DND-41 (cell line): ENCODE results near the gene EVA1C.
"Not testable (repeated sequence)": the region's sequence is repeated elsewhere in the genome, so short reads cannot be mapped to it uniquely, and the experiment has no call there.

Source experiments
- ATAC-seq: fragments of 200-7000 bp; cut with Tn5 transposase; 3 replicates; pipeline ENCODE4 v1.9.1; 2021; ENCODE audit warnings: low read depth; ENCODE audit not compliant: insufficient read depth
- DNase-seq: peaks from one replicate; pipeline ENCODE4 v3.0.0-alpha.2; 2020
- H2AFZ ChIP-seq: 2 replicates; pipeline ENCODE4 v1.6.0; 2012; ENCODE audit warnings: low read depth, low read length
- H3K27ac ChIP-seq: 2 replicates; pipeline ENCODE4 v1.5.1; 2012; ENCODE audit warnings: low read length, inconsistent platforms
- H3K27me3 ChIP-seq: fragments of 200-600 bp; sonication (generic); 2 replicates; pipeline ENCODE4 v1.6.0; 2012; ENCODE audit warnings: low read length, mild to moderate bottlenecking, inconsistent platforms; ENCODE audit not compliant: insufficient read depth, poor library complexity
- H3K36me3 ChIP-seq: 2 replicates; pipeline ENCODE4 v1.5.1; 2012; ENCODE audit warnings: low read length, inconsistent platforms; ENCODE audit not compliant: insufficient read depth
- H3K4me1 ChIP-seq: 2 replicates; pipeline ENCODE4 v1.5.1; 2012; ENCODE audit warnings: mild to moderate bottlenecking, low read length; ENCODE audit not compliant: insufficient read depth
- H3K4me2 ChIP-seq: 2 replicates; pipeline ENCODE4 v1.6.0; 2012; ENCODE audit warnings: mild to moderate bottlenecking, moderate library complexity, low read length, inconsistent platforms; ENCODE audit not compliant: insufficient read depth
- H3K4me3 ChIP-seq, 2 experiments: fragments of 200-600 bp in 1 of 2; shearing (Covaris generic) in 1 of 2; 2 replicates each; pipeline ENCODE4 v1.5.1; 2012 to 2016; ENCODE audit warnings: inconsistent platforms in 2 of 2, low read length in 2 of 2, mild to moderate bottlenecking in 2 of 2, low read depth in 1 of 2, moderate library complexity in 1 of 2
- H3K79me2 ChIP-seq: 2 replicates; pipeline ENCODE4 v1.6.0; 2012; ENCODE audit warnings: low read length, inconsistent platforms; ENCODE audit not compliant: insufficient read depth
- H3K9ac ChIP-seq: 2 replicates; pipeline ENCODE4 v1.6.0; 2012; ENCODE audit warnings: low read depth, mild to moderate bottlenecking, inconsistent platforms, low read length, moderate library complexity
- H3K9me3 ChIP-seq: 2 replicates; pipeline ENCODE4 v1.5.1; 2012; ENCODE audit warnings: low read length, moderate library complexity, mild to moderate bottlenecking, inconsistent platforms; ENCODE audit not compliant: insufficient read depth, severe bottlenecking
- H4K20me1 ChIP-seq: 2 replicates; pipeline ENCODE4 v1.6.0; 2012; ENCODE audit warnings: low read length; ENCODE audit not compliant: insufficient read depth
- EZH2 ChIP-seq: IDR thresholded peaks from 3 replicates; pipeline ENCODE4 v1.6.1; 2012; ENCODE audit warnings: borderline replicate concordance, low read depth, mild to moderate bottlenecking, moderate library complexity, low read length, inconsistent platforms; ENCODE audit not compliant: severe bottlenecking
- TF ChIP-seq, protein P1 (sequence below): IDR thresholded peaks from 2 replicates; pipeline ENCODE4 v1.5.1; 2012; ENCODE audit warnings: borderline replicate concordance, low read length, moderate library complexity, mild to moderate bottlenecking; ENCODE audit not compliant: poor library complexity, severe bottlenecking; ENCODE audit errors: extremely low read depth

EVA1C gene

DNA sequence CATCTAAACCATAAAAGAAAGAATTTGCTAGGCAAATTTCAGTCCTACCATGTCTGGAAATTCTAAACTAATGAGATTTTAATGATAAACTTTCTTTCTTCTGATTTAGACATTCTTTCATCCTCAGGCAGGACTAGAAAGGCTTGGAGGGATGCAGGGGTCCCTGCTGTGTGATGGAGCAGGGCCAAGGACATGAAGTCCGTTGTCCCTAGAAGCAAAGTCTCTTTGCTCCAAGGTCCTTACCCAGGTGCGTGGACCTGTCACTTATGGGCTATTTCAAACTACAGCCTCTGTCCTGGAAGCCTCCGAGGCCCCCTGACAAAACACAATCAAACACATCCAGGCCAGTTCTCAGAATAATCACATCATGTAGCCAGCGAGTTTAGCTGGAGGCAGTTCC lies 46.3 kb upstream of the EVA1C start:
- Histone ChIP-seq H3K4me1 (no peaks in the 10 kb centered on the region), H3K9me3 (no peaks in the 10 kb centered on the region), H3K27ac (no peak overlapping the region), H3K27me3 (no peaks in the 10 kb centered on the region), H3K36me3 (peaks cover 97% of the 10 kb centered on the region), H3K4me3 (no peak overlapping the region), H4K20me1 (no peaks in the 10 kb centered on the region), H3K79me2 (no peaks in the 10 kb centered on the region), H3K4me2 (no peak overlapping the region), H2AFZ (no peak overlapping the region), H3K9ac (no peak overlapping the region)
- DNase-seq (no peak), ATAC-seq (no peak)
- TF ChIP-seq EZH2 = no peak
- TF ChIP-seq, protein P1, sequence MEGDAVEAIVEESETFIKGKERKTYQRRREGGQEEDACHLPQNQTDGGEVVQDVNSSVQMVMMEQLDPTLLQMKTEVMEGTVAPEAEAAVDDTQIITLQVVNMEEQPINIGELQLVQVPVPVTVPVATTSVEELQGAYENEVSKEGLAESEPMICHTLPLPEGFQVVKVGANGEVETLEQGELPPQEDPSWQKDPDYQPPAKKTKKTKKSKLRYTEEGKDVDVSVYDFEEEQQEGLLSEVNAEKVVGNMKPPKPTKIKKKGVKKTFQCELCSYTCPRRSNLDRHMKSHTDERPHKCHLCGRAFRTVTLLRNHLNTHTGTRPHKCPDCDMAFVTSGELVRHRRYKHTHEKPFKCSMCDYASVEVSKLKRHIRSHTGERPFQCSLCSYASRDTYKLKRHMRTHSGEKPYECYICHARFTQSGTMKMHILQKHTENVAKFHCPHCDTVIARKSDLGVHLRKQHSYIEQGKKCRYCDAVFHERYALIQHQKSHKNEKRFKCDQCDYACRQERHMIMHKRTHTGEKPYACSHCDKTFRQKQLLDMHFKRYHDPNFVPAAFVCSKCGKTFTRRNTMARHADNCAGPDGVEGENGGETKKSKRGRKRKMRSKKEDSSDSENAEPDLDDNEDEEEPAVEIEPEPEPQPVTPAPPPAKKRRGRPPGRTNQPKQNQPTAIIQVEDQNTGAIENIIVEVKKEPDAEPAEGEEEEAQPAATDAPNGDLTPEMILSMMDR = no peak

DNA sequence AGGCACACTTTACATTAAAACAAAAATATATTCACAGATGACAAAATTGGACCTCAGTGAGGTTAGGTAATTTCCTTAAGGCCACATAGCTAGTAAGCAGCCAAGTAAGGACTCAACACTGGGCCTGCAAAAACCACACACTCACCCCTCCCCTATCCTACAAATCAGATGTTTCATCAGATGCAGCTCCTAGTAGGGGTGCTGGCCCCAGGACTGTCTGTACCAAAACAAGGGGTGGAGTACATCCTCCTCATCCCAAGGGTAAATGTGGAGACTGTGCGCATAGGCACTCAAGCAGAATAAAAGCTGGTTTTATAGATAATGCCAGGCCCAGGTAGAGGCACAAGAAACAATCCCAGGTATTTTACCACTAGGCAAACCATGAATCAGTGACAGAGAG lies 45.3 kb upstream of the EVA1C start:
- no peaks in the 10 kb centered on the region for H3K27me3 ChIP-seq
- H3K9me3 ChIP-seq = no peaks in the 10 kb centered on the region
- H3K4me3 ChIP-seq = no peak overlapping the region
- no peak overlapping the region for H3K9ac ChIP-seq
- H3K27ac ChIP-seq = no peak overlapping the region
- no peak overlapping the region for H3K4me2 ChIP-seq
- DNase-seq = no peak
- no peaks in the 10 kb centered on the region; the same call in 1 of the 2 replicates for H4K20me1 ChIP-seq
- H2AFZ ChIP-seq = no peak overlapping the region
- H3K36me3 ChIP-seq = peaks cover 97% of the 10 kb centered on the region
- no peaks in the 10 kb centered on the region for H3K79me2 ChIP-seq
- TF ChIP-seq, protein P1 = no peak
- TF ChIP-seq EZH2 = no peak
- no peaks in the 10 kb centered on the region for H3K4me1 ChIP-seq
- no peak for ATAC-seq

DNA sequence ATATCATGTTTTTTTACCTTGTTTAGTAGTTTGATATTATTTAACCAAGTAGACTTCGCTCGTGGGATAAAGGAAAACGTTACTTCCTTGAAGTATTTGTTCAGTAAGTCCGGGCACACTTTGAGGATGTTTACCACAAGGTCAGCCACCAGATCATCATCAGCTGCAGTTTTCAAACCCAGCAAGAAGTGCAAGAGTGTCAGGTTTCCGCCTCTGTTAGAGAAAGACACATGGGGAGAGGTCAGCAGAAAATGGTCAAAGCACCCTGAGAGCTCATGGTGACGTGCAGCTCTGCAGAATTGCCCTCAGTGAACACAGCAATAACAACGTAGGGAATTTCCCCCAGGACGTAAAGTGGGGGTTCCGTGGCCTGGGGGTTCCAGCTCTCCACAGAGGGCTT lies 44.1 kb upstream of the EVA1C start:
- no peaks in the 10 kb centered on the region for H3K9me3 ChIP-seq
- H3K79me2 ChIP-seq = no peaks in the 10 kb centered on the region
- no peaks in the 10 kb centered on the region for H3K27me3 ChIP-seq
- H3K27ac ChIP-seq = no peak overlapping the region
- no peaks in the 10 kb centered on the region for H3K4me1 ChIP-seq
- H3K36me3 ChIP-seq = peaks cover 95% of the 10 kb centered on the region
- no peak for ATAC-seq
- H3K9ac ChIP-seq = no peak overlapping the region
- no peak overlapping the region for H2AFZ ChIP-seq
- no peak overlapping the region for H3K4me2 ChIP-seq
- no peak for TF ChIP-seq EZH2
- TF ChIP-seq, protein P1 = no peak
- no peaks in the 10 kb centered on the region; the same call in 1 of the 2 replicates for H4K20me1 ChIP-seq
- H3K4me3 ChIP-seq = no peak overlapping the region
- no peak for DNase-seq

DNA sequence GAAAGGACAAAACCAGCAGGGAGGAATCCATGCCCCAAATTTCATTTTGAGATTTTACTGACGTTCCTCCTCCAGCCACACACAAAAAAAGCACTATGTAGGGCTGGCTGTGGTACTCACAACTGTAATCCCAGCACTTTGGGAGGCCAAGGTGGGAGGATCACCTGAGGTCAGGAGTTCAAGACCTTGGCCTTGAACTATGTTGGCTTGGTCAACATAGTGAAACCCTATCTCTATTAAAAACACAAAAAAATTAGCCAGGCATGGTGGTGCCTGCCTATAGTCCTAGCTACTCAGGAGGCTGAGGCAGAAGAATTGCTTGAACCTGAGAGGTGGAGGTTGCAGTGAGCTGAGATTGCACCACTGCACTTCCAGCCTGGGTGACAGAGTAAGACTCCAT lies 43.5 kb upstream of the EVA1C start:
- not testable (repeated sequence) for H3K27ac ChIP-seq, H3K4me3 ChIP-seq, H3K4me1 ChIP-seq, H4K20me1 ChIP-seq, H3K9ac ChIP-seq, ATAC-seq, H3K79me2 ChIP-seq, H3K4me2 ChIP-seq, H2AFZ ChIP-seq, DNase-seq, H3K9me3 ChIP-seq, H3K27me3 ChIP-seq
- peaks cover 92% of the 10 kb centered on the region for H3K36me3 ChIP-seq
